ENCODE data around the gene CMTM4.
"Not testable (repeated sequence)": the region's sequence is repeated elsewhere in the genome, so short reads cannot be mapped to it uniquely, and the experiment has no call there.

CMTM4 gene

DNA sequence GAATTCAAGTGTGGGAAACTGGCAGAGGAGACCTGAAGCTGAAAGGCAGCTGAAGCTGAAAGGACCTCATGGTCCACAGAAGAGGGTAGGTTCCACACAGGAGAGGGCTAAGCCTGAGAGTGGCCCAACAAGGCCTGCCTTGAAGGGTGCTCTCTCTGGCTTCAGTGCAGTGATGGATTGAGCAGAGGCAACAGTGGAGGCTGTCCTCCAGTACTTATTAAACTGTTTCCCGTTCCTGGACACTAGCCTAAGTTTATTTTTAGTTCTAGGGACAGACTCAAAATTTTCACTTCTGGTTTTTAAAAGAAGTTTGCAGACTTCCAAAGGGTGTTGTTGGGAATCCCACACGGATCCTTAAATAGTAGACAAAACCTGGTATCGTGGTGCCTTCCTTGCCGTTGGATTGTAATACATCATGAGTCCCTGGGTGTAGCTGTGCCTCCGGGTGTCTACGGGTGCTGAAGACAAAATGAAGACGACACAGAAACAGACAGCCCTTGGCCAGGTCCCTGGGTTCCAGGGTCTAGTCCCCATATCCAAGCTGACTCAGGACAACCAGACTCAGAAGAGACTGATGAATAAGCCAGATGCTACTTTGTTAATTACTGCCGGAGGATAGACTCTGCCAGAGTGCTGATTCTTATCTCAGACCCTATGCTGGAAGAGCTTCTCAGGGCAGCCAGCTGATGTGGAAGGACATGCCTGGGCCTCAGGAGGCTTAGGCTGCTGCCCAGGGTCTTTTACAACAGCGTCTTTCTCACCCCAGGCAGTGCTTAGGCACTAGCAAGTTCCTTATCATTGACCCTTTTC, 7.1 kb upstream of the CMTM4 start:
- DNase-seq, result no peak

DNA sequence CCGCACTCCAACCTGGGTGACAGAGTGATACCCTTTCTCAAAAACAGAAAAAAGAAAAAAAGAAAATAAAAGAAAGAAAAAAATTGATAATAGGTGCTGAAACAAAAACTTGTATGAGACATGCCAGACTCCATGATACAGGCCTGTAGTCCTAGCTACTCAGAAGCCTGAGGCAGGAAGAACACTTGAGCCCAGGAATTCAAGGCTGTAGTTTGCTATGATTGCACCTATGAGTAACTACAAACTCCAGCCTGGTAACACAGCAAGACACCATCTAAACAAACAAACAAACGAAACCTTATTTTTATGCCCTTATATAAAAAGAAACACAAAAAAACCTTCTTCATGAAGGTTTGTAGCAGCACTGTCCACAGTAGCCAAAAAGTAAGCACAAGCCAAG, 5.0 kb upstream of the CMTM4 start:
- no peak for DNase-seq

DNA sequence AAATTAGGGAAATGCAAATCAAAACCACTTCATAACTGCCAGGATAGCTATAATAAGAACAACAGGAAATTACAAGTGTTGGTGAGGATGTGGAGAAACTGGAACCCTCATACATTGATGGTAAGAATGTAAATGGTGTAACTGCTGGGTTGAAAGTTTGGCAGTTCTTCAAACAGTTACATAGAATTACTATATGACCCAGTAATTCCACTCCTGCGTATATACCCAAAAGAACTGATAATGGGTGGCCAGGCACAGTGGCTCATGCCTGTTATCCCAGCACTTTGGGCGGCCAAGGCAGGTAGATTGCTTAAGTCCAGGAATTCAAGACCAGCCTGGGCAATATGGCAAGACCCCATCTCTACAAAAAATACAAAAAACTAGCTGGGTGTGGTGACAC, 4.5 kb upstream of the CMTM4 start:
- no peak for DNase-seq

DNA sequence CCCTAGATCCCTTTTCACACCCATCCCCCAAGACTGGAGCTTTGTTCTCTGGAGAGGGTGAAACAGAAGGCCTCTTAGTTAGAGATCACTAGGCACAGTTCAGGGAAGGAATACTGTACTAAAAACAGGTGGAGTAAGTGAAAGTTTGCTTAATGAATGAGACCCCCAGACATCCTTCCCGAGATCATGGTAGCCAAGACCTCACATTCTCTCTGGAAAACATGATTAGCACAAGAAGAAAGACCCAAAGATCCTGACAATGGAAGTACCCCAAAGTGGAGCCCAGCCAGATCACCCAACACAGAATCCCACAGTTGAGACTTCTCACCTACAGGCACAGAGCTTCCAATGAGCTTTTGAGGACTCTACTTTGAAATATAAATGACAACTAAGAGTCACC, 3.4 kb upstream of the CMTM4 start:
- no peak for DNase-seq

DNA sequence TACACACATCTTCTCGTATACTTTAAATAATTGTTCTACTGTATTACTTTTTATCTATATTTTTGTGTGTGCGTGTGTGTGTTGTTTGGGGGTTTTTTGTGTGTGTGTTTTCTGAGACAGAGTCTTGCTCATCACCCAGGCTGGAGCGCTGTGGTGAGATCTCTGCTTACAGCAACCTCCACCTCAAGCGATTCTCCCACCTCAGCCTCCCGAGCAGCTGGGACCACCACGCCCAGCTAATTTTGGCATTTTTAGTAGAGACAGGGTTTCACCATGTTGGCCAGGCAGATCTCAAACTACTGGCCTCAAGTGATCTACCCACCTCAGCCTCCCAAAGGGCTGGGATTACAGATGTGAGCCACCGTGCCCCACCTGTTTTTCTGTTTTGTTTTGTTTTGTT, 1.5 kb upstream of the CMTM4 start:
- DNase-seq, result no peak

DNA sequence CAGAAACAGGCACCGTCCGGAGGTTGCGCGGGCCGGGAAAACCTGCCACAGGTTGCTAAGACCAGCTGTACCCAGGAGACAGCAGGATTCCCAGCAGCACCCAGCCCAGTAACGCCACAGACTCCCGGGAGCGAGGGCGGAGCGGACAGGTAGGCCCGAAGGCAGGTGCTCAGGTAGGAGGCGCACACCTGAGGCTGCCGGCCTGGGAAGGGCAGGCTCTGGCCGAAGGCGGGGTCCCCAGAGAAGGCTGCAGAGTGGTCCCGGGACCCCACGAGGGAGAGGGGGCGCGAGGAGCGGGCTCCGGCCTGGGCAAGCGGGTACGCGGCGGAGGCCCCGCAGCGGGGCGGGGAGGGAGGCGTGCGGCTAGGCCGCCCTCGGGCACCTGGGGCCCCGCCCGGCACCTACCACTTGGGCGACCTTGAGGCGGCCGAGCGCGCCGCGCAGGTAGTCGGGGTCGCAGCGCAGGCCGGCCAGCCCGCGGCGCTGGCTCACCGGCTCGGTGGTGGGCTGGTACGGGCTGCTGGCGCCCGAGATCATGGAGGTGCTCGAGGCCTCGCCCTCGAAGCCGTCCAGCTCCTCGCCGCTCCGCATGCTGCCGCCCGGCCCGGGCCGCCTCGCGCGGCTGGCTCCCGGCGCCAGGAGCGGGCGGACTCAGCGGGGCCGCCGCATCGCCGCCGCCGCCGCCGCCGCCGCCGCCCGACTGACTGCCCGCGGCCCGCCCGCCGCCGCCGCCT, 441 bp downstream of the CMTM4 start:
- DNase-seq, result no peak

DNA sequence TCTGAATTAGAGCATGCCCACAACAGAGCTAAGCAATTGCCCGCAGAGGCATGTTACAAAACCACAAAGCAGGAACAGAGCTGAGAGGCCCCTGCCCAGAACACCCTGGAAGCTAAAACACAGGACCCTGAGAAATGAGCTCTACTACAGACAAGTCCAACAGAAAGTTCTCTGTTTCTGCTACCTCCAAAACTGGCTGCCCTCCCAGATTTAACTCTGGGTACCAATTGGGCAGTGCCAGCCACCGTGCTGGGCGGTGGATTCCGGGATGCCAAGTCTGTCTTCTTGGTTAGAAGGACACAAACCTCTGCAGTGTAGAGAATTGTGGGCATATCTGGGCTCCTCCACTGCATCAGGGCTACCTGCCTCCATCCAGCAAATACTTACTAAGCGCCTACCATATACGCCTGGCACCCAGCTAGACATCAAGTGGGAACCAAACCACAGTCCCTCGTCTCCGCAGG, 1.0 kb downstream of the CMTM4 start:
- no peak for DNase-seq

DNA sequence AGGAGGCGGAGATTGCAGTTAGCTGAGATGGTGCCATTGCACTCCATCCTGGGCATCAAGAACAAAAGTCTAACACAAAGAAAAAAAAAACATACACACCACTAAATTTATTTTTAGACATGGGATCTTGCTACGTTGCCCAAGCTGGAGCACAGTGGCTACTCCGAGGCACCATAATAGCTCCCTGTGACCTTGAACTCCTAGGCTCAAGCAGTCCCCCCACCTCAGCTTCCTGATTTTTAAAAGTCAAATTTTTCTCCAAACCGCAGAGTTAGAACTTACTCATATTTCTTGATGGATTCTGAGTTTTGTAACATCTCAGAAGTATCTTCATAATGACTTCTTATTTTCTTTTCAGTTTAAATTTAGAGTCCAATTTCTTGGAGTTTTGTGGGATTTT, 3.4 kb downstream of the CMTM4 start:
- DNase-seq, result no peak

DNA sequence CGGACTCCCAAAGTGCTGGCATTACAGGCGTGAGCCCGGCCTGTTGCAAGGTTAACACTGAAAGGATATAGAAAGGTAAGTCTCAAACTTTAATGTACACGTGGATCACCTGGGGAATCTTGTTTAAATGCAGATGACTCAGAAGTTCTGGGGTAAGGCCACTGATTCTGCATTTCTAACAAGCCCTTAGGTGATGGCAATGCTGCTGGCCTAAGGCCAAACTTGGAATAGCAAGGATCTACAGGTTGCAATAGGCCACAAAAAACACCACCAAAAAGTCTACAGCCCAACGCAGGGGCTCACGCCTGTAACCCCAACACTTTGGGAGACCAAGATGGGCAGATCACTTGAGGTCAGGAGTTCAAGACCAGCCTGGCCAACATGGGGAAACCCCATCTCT, 4.2 kb downstream of the CMTM4 start:
- DNase-seq, result no peak

DNA sequence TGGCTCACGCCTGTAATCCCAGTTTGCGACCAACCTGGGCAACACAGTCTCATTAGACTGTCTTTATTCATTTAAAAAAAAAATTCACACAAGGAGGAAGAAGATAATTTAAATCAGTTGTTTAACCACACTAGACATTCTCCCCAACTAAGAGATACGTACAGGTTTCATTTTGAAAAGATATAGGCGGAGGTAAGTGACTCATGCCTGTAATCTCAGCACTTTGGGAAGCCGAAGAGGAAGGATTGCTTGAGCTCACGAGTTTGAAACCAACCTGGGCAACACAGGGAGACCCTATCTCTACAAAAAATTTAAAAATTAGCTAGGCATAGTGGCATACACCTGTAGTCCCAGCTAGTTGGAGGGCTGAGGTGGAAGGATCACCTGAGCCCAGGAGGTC, 5.3 kb downstream of the CMTM4 start:
- no peak for DNase-seq

DNA sequence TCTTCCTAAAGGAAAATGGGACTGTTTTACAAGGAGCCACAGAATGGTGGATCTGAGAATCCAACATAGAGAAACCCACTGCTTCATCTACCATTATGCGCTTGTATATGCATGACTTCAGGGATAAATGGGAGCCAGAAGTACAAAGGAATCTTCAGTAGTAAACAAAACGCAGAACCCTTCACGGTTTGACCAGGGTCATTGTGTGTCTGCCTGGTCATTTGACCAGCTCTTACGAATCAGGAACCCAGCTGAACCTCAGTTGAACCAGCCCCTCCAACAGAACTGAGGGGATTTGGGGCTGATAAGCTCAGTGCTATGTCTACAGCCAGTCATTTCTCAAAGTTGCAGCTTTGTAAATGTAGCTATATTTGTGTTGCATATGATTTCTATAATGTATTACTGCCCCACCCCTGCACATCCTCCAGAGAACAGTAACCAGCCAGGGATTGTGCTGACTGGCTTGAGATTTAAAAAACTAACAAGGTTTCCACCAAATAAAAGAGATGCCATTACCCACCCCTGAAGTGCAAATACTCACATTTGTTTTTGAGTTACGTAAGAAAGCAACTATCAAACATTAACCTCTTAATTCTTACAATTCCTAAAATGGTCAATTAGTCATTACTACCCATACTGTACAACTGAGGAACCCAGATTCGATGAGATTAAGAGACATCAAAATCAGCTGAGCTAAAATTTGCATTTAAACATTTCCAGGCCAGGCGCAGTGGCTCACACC, 6.3 kb downstream of the CMTM4 start:
- DNase-seq, result no peak

DNA sequence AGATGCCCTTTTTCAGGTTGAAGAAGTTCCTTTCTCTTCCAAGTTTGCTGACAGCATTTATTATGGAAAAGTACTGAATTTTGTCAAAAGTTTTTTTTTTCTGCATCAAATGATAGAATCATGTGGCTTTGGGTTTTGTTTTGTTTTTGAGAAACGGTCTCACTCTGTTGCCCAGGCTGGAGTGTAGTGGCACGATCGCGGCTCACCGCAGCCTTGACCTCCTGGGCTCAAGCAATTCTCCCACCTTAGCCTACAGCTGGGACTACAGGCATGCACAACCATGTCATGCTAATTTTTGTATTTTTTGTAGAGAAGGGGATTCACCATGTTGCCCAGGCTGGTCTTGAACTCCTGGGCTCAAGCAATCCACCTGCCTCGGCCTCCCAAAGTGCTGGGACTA, 7.3 kb downstream of the CMTM4 start:
- no peak for DNase-seq

DNA sequence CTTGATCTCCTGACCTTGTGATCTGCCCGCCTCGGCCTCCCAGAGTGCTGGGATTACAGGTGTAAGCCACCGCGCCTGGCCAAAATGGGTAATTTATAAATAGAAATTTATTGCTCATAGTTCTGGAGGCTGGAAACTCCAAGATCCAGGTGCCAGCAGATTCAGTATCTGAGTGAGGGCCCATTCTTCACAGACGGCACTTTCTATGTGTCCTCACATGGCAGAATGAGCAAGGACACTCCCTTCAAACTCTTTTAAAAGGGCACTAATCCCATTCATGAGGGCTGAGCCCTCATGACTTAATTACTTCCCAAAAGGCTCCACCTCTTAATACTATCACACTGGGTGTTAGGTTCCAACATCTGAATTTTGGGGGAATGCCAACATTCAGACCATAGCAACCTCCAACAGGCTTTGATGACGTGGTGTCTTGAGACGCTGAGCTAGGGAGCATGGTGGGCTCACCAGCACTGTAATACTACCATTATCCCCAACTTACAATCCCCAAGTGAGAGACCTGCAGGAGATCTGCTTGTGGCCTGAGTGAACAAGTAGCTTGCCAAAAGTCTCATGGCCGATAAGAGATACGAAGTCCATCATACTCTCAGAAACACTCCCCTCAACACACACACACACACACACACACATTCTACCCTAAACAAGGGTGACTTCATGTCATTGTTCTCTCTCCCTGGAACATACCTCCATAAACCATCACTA, 8.5 kb downstream of the CMTM4 start:
- no peak for DNase-seq

DNA sequence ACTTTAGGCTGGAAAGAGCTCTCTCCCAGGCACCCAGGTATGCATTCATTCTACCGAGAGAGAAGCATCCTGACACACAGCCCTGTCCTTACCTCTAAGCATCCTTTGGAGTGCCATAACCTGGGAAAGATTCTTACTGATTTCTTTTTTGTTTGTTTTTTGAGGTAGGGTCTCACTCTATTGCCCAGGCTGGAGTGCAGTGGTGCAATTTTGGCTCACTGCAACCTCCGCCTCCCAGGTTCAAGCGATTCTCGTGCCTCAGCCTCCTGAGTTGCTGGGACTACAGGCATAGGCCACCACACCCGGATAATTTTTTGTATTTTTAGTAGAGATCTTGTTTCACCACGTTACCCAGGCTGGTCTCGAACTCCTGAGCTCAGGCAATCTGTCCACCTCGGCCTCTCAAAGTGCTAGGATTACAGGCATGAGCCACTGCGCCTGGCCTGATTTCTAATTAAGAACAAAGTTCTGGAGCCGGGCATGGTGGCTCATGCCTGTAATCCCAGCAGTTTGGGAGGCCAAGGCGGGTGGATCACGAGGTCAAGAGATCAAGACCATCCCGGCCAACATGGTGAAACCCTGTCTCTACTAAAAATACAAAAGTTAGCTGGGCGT, 10.9 kb downstream of the CMTM4 start:
- not testable (repeated sequence) for DNase-seq

DNA sequence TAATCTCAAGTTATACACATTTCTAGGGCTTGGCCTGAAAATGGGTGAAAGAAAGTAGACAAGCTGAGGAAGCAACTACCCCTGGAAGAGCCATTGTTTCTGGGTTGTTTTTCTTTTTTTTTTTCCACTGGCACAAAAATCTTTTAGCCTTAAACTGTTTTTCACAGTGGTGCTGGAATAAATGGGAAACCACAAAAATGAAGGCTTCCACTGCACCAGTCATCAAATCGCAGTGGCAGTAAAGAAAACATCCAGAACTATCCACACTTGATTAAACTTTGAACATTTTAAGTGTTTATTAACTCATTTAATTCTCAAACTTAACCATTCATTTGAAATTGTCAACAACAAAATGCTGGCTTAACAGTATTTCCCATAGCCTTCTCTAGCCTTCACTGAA, 14.3 kb downstream of the CMTM4 start:
- DNase-seq, result no peak

DNA sequence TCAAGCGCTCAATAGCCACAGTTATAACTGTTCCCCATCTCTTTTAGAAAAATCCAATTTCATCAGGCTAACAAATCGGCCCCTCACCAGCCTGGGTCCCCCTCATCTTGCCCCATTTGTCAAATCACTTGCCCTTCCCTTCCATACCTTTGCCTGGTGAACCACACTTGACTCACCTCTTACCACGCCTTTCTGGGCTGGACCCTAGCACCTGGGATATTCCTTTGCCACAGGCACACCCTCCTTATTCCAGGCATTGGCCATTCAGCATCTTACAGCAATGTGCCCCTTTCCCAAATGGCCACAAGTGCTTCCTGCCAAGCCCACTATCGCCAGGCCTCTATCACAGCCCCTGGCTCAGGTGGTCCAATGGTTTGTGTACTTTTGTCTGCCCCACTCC, 14.9 kb downstream of the CMTM4 start:
- DNase-seq, result no peak

DNA sequence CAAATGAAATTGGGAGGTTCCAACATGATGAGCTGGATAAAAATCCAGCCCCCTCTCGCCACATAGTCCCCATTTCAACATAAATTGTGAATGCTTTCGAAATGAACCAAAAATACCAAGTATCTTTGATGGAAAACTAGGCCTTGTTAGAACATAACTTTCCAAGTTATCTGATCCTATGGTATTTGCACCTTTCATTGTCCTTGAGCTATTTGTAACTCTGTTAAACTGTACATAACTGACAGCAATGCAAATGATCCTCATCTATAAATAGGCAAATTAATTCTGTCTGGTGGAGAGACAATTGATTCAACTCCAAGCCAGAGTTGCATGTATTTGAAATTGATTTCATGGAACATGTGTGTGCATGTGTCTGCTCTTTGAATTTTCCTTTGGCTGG, 18.2 kb downstream of the CMTM4 start:
- DNase-seq, result no peak

DNA sequence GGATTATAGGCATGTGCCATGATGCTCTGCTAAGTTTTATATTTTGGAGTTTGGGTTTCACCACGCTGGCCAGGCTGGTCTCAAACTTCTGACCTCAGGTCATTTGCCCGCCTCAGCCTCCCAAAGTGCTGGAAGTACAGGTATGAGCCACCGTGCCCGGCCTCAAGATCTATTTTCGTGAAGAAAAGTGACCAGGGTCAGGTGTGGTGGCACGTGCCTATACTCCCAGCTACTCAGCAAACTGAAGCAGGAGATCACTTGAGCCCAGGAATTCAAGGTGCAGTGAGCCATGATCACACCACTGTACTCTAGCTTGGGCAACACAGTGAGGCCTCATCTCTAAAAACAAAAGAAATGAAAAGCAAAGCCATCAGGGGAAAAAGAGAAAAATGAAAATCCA, 18.7 kb downstream of the CMTM4 start:
- DNase-seq, result no peak

DNA sequence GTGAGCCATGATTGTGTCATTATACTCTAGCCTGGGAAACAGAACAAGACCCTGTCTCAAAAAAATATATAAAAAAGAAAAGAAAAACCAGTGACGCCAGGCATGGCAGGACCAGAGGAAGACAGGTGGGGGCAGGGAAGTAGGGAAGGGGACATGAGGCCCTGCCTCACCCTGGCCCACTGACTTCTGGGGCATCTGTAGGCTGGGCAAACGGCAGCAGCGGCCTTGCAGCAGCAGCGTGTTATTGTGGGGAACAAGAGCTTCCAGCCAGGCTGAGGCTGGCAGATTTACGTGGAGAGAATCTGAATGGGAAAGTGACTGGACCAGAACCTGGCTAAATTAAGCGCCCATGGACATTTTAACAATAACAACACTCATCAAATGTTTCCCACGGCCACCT, 19.4 kb downstream of the CMTM4 start:
- DNase-seq, result no peak

DNA sequence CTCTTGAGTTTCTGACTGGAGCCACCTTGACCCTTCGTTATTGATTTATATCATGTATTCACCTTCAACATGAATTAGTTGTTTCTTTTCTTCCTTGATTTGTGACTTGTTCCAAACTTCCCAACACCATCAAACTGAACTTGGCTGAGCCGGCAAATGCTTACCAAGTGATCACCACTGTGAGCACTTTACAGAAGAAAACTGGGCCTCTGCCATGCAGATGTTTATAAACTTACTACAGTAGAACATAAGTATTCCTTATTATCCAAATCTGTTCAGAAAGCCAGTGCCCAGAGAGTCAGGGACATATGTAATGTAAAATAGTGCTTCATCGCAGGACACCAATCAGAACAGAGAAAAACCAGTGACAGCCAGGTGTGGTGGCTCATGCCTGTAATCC, 19.9 kb downstream of the CMTM4 start:
- DNase-seq, result no peak

DNA sequence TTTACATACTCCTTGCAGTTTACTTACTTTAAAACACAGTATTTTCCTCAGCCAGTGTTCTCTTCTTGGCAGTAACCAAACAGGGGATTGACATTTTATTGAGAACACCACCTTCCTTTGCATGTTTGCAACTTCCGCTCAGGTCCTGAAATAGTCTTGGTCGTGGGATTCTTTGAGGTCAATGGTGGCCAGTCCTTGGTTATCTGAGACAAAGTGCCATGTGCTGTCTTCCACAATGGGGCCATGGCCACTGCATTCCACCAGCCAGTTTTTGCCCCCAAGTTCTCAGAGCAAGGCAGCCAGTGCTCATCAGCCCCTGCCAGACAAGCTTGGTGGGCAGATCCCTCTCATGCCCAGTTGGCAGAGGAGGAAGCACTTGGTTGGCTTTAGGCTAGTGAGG, 22.9 kb downstream of the CMTM4 start:
- no peak for DNase-seq

DNA sequence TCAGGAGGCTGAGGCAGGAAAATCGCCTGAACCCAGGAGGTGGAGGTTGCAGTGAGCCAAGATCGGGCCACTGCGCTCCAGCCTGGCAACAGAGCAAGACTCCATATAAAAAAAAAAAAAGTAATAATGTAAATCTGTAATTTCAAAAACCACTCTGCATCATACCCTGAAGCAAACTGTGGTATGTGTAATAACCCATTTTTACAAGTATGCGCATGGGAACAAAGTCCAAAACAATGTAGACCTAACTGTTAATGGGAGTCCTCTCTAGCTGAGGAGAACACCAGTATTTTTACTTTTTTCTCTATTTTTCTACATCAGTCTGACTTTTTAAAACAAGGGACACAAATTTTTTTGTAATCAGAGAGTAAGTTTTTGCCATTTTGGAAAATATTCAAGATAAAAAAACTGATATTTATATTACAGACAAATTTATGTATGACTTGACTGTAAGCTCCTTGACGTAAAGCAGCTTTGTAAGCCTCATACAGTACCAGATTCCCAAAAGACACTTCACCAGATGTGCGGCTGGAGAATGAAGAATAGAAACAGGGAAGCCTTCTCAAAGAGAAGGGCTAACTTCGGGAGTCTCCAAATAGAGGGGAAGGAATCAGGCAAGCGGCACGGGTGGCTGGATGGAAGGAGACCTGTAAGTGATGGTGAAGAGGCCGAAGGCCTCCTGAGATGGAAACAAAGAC, 25.7 kb downstream of the CMTM4 start:
- no peak for DNase-seq
